OCI-LY3 (cell line): ENCODE measurements around the gene SLC38A2.

Experiments used
- EZH2phosphoT487 ChIP-seq: fragments of 200-600 bp; shearing (Covaris generic); IDR thresholded peaks from 2 replicates; pipeline ENCODE4 v1.6.1; 2018; ENCODE audit warnings: antibody characterized with exemption, mixed run types, low read depth
- TF ChIP-seq, protein P1 (sequence below): fragments of 200-600, 300-600 bp; sonication (generic); IDR thresholded peaks from 2 replicates; pipeline ENCODE4 v1.5.1; 2014; ENCODE audit warnings: antibody characterized with exemption, low read length, low read depth

DNA sequence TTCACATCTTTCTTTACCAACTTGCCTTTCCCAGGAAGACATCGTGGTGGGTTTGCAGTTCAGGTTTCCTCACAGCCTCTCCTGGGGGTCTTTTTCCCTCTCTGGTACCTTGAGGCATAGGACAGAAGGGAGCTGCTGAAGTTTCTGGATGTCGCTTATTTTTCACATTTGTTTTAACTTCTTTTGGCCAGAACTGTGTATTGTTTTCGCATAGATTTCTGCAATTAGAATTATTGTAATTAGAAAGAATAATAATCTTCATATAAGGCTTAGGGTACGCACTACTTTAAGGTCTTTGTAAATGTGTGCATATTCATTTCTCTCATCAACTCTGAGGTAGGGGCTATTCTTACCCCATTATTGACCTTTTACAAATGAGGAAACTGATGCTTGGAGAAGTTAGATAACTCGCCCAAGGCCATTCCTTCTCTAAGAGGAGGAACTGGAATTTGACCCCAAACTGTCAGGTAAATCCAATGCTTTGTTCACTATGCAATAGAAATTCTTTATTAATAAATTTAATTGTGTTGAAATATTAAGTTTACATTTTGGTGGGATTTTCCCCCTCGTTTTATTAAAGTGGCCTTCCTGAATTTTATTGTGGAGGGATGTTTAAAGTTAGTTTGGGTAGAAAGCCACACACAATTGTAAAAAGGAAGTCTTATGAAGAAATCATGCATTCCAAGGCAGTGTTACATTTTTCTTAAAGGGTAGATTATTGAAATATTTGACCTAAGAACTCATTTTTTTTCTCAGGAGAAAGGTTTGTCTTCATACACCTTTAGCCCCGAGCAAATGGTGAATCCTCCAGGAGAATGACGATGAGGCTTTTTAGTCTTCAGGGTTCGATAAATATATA lies 12.1 kb upstream of the SLC38A2 start:
- TF ChIP-seq, protein P1, sequence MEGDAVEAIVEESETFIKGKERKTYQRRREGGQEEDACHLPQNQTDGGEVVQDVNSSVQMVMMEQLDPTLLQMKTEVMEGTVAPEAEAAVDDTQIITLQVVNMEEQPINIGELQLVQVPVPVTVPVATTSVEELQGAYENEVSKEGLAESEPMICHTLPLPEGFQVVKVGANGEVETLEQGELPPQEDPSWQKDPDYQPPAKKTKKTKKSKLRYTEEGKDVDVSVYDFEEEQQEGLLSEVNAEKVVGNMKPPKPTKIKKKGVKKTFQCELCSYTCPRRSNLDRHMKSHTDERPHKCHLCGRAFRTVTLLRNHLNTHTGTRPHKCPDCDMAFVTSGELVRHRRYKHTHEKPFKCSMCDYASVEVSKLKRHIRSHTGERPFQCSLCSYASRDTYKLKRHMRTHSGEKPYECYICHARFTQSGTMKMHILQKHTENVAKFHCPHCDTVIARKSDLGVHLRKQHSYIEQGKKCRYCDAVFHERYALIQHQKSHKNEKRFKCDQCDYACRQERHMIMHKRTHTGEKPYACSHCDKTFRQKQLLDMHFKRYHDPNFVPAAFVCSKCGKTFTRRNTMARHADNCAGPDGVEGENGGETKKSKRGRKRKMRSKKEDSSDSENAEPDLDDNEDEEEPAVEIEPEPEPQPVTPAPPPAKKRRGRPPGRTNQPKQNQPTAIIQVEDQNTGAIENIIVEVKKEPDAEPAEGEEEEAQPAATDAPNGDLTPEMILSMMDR, result no peak
- no peak for TF ChIP-seq EZH2phosphoT487
